Activated T-cell treated with anti-CD3 and anti-CD28 coated beads for 48 hours (primary cell): ENCODE measurements around the gene EIF3L.

ENCODE experiments used
- DNase-seq: peaks from one replicate; pipeline ENCODE4 v3.0.0-alpha.2; 2020; ENCODE audit warnings: low read depth

Gene EIF3L

DNA sequence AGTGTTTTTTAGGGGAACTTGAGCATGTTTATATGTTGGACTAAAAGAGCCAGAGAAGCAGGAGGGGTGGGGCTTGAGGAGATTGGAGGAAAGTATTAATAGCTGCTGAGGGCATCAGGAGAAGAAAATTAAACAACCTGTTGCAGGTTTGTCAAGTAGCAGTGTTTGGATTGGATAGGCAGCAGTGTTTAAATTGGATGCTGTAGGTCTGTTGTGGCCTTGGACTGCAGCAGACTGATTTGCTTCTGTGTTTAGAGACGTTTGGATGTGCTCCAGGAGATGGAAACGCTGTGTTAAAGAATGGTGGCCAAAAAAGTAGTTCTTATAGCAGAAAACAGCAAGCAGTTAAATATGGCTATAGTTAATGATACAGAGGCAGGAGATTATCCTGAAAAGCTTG, 5.7 kb downstream of the EIF3L start:
- DNase-seq, result no peak

DNA sequence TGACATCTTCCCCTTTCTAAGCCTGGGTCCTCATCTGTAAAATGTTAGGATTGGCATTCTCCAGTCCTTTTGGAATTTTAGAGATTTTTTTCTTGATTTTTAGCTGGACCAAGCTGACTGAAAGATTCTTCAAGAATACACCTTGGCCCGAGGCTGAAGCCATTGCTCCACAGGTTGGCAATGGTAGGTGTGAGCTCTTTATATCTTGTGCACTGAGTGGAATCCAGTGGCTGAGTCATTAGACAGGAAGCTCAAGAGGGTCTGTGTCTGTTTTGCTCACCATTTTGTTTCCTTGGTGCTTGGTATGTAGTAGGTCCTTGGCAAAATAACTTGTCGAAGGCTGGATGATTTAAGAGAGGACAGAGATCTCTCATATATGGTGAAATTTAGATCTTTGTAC, 6.2 kb downstream of the EIF3L start:
- no peak for DNase-seq

DNA sequence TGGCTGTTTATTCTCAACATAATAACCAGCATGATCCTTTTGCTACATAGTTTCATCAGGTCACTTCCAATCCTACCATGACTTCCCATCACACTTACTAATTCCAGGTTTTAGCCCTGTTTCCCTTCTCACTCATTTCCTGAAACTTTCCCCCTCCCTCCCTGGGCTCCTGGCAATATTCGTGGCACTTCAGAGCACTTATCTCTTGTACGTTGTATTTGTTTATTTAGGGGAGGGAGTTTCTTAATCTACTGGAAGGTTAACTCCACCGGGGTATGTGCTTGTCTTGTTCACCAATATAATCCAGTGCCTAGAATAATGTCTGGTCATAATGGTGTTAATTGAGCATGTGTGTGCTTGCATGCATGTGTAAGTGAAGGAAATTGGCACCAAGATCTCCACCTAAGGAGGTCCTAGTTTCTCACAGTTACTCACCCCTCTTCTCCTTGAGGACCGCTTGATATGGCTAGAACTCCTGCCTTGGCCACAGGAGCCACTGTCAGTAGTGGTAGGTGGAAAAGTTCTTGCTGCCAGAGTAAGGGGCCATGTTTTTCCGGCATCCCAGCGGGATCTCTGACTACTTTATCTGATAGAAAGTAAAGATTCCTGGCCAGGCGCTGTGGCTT, 11.7 kb downstream of the EIF3L start:
- DNase-seq, result no peak

DNA sequence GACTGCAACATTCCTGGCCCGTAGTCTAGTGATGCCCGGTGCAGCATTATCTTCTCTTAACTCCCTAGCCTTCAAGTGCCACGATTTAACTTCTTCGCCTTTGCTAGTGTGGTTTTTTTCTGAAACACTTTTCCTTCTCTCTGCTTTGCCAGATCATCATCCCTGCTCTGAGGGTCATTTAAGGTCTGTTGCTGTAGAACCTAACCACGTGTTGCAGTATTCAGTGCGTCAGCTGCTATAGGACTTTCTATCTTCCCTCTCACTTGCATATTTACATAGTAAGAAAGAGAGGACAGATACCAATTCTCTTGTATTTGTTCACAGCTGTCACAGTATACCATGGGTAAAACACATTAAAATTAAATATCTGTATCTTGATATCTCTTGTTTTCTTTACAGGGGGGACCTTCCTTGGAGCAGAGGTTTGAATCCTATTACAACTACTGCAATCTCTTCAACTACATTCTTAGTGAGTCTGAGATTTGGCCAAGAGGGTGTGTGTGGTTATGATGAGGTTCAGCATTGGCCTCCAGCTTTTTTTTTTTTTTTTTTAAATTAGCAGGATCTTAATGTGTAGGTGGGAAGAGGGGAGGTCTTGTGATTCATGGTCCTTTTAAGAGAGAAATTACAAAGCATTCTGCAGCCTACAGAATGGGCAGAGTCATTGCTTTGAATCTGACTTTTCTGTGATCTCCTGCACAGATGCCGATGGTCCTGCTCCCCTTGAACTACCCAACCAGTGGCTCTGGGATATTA, 13.5 kb downstream of the EIF3L start:
- DNase-seq, result no peak

DNA sequence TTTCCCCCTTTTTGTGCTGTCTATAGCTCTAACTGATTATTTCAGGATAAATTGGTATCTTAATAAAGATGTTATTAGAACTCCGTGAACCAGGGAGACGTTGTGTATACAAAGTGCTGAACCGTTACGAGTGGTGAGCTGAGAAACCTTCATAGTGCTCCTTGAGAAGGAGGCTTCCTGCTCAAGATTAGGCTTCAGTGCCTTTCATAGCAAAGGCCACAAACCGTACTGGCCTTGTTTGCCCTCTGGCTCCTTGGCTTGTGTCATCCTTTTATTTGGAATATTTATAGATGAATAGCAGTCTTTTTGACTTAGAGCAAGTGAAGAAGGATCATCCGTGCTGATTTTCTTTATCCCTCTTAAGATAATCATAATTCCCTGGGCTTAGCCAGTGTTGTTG, 16.3 kb downstream of the EIF3L start:
- DNase-seq, result no peak

DNA sequence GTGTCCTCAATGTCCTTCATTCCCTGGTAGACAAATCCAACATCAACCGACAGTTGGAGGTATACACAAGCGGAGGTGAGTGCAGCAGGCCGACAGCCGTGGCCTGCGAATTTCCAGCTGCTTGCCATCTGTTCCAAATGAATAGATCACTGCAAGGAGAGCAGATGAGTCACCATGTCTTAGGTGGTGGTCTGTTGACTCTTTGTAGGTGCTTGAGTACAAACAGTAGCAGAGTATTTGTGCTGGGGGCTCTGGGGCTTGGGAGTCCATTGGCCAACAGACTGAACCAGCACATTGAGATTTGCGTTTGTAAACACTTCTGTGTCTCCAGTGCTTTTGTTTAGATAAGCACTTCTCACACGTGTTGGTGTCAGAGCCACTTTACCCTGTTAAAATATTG, 21.1 kb downstream of the EIF3L start:
- no peak for DNase-seq

DNA sequence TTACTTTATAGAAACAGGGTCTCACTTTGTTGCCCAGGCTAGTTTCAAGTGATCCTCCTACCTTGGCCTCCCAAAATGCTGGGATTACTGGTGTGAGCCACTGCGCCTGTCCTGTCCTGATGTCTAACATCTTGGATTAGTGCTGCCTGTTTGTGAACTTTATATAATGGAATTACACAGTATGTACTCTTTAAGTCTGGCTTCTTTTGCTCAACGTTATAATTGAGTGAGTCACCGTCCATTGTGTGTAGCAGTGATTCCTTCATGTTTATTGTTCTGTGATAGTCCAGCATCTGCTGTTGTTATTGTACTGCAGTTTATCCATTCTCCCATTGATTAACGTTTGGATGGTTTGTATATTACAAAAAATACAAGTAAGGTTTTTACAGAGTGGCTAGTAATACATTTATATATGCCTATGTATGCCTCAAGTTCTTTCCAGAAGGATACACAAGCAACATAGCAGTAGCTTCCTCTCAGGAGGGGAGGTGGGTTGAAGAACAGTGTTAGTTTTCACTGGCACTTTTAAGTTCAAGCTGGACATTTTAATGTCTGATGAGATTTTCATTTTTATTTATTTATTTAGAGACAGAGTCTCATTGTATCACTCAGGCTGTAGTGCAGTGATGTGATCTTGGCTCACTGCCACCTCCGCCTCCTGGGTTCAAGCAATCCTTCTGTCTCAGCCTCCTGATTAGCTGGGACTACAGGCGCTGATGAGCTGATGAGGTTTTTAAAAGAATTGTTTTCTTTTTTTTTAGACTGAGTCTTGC, 31.6 kb downstream of the EIF3L start:
- no peak for DNase-seq

DNA sequence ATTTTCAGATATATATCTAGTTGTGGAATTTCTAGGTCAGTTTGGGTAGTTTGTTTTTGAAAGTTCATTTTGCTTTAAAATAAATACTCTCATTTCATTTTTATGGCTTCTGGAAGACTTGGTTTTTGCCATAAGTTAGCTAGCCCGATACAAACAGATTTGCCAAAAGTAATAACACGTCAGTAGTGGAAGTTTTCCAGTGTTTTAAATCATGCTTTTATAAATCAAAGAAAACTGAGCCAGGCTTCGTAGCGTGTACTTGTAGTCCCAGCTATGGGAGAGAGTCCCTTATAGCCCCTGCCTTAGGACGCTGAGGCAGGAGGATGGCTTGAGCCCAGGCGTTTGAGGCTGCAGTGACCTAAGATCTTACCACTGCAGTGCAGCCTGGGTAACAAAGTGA, 35.2 kb downstream of the EIF3L start:
- DNase-seq, result no peak

DNA sequence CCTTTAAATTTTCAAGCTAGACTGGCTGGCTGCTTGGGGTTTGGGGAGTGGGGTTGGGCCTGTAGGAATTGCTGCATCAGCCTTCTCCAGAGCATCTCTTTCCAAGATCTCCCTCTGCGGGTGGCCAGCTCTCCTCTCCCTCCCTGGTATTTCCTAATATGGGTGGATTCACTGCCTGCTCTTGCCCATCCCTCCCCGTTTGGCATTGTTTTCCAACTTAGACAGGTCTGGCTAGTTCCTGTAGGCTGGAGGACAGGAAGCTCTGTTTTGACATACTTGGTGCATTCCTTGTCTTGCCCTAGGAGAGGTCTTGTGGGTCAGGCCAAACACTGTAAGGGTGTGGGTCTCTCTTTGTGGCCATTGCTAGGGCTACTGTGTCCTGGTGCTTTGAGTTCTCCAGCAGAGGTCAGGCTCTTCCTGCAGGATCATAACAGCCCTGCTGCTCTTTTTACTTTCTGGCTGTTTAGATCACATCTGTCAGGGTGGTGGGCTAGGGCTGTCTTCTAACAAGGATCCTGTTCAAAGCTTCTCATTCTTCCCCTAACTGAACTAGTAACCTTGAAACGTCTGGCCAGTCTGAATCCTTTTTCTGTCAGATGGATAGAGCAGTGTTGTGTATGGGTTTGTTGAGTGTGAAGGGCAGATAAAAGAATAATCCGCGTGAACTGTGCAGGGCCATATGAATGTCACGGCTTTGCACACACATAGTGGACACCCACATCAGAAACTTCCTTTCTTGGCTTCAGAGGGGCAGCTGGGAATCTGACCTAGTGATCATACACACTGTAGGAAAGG, 38.6 kb downstream of the EIF3L start:
- DNase-seq, result no peak

DNA sequence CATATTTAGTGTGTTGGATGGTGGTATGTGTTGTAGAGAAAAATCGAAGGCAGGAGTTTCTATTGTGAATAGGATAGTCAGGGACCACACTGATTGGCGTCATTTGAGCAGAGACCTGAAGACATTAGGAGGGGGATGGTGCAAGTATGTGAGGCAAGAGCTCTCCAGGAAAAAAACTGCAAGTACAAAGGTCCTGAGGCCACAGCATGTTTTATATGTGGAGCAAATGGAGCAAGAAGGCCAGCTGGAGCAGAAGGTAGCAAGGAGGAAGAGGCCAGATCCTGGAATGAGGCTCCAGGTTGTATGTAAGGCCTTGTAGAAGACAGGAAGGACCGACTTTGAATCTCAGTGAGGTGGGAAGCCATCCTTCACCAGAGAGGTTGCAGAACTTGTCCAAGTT, 42.7 kb downstream of the EIF3L start:
- DNase-seq, result no peak

DNA sequence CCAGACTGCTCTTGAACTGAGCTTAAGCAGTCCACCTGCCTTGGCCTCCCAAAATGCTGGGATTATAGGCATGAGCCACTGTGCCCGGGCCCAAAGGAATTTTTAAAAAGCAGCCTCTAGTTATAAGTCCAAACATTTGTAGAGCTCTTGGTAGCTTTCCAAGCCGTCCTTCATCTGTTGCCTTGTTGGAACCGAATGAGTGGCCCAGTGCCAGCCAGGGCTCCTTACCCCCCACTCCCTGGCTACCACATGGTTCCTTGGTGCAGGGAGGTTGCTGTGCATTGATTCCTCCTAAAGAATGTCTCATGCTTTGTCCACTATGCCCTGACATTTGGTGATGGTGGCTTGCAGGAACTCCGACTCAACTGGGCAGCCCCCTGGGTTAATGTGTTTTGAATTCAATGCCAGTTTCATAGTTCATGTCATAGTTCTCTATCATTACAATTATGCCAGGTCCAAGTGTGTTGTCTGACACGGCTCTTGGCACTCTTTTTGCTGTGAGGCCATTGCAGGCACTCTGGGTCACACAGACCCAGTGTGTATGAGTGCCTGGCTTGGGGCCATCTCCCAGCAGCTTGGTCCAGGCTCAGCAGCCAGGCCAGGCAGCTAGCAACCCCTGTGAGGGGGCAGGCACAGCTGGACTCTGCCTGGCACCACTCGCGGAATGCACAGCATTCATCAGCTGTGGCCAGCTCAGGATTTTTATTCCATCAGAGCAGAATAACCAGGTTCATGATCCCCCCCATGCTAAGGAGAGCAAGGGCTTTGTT, 43.5 kb downstream of the EIF3L start:
- DNase-seq, result no peak

DNA sequence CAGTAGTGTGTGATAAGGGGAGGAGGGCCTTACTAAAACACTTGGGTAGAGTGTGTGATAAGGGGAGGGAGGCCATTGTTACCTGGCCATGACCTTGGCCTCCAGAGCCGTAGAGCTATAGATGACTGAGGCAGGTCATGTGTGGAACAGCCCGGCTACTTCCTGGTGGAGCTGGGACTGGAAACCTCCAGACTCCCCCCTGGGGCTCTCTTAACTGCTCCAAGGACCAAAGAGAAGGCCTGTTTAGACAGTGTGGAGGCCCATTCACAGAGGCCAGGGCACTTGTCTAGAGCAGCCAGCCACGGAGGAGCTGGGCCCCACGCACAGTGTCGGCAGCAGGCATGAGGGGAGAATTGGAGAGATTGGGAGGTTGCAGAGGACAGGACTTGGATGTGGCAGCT, 44.4 kb downstream of the EIF3L start:
- no peak for DNase-seq

DNA sequence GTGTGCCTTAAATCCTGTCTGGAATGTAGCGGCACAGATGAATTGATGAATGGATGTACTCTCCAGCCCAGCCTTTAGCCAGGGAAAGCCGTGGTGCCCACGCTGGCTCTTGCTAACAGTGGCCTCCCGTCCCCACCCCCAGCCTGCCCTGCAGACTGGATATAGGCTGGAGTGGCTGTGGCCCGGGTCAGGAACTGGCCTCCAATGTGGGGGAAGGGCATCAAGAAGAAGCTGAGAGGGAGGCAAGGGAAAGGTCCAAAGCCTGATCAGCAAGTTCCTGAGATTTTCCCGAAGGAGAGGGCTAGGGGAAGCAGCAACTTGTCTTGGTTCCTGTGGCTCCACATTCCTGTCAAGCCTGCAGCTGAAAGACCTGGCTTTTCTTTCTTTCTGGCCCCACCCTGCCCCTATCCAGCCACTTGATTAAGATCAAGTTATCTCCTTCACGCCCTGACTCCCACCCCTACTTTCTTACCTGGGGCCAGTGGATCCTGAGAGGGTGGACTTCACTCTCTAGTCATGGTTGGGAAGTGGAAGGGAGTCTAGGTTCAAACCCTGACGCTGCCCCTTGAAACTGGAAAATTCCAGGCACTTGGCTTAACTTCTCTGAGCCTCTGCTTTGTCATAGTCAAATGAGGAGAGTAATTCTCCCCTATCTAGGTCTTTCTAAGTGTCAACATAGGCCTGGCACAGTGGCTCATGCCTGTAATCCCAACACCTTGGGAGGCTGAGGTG, 45.9 kb downstream of the EIF3L start:
- DNase-seq, result no peak

DNA sequence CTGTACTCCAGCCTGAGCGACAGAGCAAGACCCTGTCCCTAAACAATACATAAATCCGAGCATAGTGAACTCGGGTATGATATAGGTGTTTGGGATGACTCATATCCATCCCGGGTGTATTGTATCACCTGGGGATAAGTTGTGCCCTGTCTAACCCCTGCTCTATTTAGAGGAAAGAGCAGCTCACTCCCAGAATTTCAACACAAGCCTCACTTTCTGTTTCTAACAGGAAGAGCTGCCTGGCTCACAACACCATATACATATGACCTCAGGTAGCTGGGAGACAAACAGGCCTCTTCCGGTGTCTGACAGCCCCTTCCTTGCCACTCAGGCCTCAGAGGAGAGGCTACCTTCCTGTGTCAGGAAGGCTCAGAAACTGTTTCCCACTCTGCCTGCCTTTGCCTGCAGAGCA, 47.0 kb downstream of the EIF3L start:
- DNase-seq, result no peak

DNA sequence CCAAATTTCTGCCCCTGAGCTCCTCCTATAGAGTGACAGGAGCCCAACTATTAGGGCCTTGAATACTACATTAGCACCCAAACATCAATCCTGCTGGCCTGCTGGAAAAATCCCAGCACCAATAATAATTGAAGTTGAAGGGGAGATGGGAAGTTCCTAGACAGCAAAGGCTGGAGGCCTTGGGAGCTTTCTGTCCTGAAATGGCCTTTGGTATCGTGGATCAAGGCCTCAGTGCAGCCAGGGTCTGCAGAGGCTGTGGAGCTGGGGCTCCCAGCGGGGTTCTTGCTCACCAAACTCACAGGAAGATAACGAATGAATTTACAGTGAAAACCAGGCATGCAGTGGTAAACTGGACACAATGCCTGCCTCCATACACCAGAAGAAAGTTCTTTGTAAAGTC, 47.7 kb downstream of the EIF3L start:
- no peak for DNase-seq

DNA sequence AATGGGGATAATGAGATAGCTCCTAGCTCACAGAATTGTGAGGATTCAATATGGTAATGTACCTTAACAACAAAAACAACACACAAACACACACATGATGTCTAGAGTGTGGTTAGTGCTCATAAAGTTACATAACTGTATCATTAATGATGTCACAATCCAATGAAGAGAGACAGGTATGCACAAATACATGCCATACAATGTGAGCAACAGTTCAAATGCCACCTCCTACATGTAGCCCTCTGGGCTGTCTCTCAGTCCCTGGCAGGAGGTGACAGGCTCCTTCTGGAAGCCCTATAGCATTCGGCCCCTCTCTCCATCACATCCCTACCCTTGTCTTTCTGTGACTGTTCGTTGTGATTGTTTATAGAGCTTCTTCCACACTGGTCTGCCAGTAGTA, 48.6 kb downstream of the EIF3L start:
- DNase-seq, result no peak

DNA sequence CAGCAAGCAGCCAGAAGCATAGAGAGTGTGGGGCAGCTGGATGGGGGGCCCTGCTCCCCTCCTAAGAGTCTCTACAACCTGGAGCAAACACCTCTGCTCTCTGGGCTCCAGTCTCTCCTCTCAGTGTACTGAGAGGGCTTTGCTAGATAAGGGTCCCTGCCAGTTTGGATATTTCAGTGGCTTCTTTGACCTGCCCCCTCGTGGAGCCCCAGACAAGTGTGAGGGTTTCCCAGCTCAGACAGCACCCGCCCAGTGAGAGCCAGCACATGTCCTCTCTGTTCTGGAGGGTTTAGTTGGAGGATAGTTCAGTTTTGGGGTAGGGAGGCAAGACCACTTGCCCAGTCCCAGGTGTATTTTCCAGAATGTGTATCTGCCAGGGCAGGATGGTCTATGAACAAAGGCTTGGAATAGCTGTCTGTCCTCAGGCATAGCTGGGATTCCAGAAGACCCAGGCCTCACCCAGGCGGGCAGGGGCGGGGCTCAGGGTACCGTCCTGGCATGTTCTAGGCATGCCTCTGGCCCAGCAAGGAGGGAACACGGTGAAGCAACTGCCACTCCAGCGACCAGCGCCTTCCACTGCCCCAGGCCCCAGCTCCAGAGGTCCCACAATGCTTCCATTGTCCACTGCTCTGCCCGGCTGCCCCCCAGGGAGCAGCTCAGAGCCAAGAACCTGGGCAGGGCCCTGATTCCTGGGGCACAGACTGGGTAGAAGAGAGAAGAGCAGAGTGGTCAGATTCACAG, 49.4 kb downstream of the EIF3L start:
- no peak for DNase-seq

DNA sequence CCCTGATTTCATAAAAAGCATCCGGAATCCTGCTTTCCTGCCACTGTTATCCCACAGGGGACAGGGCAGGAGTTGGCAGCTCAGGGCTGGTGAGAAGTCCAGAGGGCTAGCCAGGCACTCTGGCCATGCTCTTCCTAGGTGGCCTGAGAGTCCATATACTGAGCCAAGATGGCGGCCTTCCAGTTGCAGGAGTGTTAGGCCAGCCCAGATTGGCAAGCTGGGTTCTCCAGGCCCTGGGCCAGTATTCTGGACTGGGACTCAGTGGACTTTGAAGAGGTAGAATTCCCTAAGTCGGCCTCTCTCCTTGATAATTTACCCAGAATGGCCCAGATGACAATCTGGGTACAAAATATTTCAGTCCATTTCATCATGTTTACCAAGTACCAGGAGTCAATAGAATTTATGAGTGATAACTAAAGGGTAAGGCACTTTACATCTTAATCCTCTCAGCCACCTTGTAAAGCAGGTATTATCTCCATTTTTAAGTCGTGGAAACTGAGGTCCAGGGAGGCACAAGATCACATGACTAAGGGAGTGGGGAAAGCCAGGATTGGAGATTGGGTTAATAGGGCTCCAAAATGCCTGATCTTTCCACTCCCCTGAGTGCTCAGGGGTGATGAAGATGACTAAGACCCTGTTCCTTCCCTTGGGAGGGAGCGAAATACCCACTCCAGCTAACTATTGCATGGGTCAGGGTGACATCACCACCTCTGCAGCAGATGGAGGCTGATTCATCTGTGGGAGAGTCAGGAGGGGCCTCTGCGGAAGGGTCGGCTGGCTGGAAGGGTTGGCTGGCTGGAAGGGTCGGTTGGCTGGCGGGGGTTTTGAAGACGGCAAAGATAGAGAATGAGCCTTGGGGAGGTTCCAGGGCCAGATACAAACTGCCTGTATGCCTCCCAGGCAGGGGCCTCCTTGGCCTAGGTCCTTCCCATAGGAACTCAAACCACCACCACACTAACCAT, 55.6 kb downstream of the EIF3L start:
- no peak for DNase-seq
